Body of pancreas (tissue), 4 donors: ENCODE data around the gene RFXAP. TPM values are rescaled to one million over a fixed set of nuclear protein-coding genes. Genes with fewer than 3 reads are reported as not detected.

Source experiments
- ATAC-seq: fragments of 150-250 bp; one replicate; pipeline ENCODE4 v1.9.1; 2016
- DNase-seq, 4 donors: peaks; one replicate each; pipeline ENCODE4 v3.0.0-alpha.2; 2019
- H3K27ac ChIP-seq, 4 donors: fragments of 200-600 bp; sonication (generic); 1 replicate in 3 of 4; 2 replicates in 1 of 4; pipeline versions ENCODE4 v1.5.1 to v1.6.1; 2016 to 2019; ENCODE audit warnings: mild to moderate bottlenecking in 1 of 4, mixed read lengths in 1 of 4, moderate library complexity in 1 of 4
- H3K27me3 ChIP-seq, 2 donors: fragments of 200-600 bp; sonication (generic); one replicate each; pipeline ENCODE4 v1.6.0; 2016; ENCODE audit warnings: mild to moderate bottlenecking in 1 of 2
- H3K36me3 ChIP-seq, 2 donors: fragments of 200-600 bp; sonication (generic); replicated peaks in 1 of 2; 2 replicates each; pipeline ENCODE4 v1.5.1; 2016; ENCODE audit warnings: low read depth in 2 of 2; ENCODE audit not compliant: insufficient read depth in 1 of 2
- H3K4me1 ChIP-seq: fragments of 200-600 bp; sonication (generic); one replicate; pipeline ENCODE4 v1.6.0; 2016
- H3K4me3 ChIP-seq, 2 donors: fragments of 200-600 bp; sonication (generic); 1 replicate in 1 of 2; 2 replicates in 1 of 2; pipeline ENCODE4 v1.5.1; 2016 to 2019
- H3K9me3 ChIP-seq, 3 donors: fragments of 200-600 bp; sonication (generic); 1 replicate in 2 of 3; 2 replicates in 1 of 3; pipeline ENCODE4 v1.5.1; 2016
- POLR2A ChIP-seq, 3 donors: fragments of 450-650 bp; IDR thresholded peaks; one replicate each; pipeline ENCODE4 v1.6.1; 2016; ENCODE audit warnings: antibody characterized with exemption in 3 of 3, mild to moderate bottlenecking in 2 of 3
- WGBS, 2 donors: methylation state at CpG; one replicate each; pipeline ENCODE4 v1.1.5; 2017; 5-methylcytosine and 5-hydroxymethylcytosine counted together
- intact Hi-C: fragments of 100-400 bp; cut with DNase I; formaldehyde crosslinking; loops from one replicate; pipeline ENCODE4 v1.15.1; 2023
- total RNA-seq, 2 donors: library from RNA; depleted of rRNA; stranded (reverse); fragments of >200 nt; gene quantifications; one replicate each; pipeline ENCODE4 v1.1.0, GENCODE V29; 2016
- TF ChIP-seq, protein P1 (sequence below), 7 experiments: fragments of 450-650 bp in 4 of 7; fragments of 200-600 bp in 3 of 7; sonication (generic) in 3 of 7; IDR thresholded peaks; one replicate each; pipeline ENCODE4 v1.5.1; 2016 to 2019; ENCODE audit warnings: antibody characterized with exemption in 7 of 7

Gene RFXAP
- total RNA-seq, 2 donors from 2014 or later: 0.33 to 7.0 TPM

GRCh38 chr13:36787181-36787580 is 31.8 kb upstream of the RFXAP start:
- Histone ChIP-seq H3K4me3 (no peak overlapping the region), H3K4me1 (no peaks in the 10 kb centered on the region), H3K9me3 (no peaks in the 10 kb centered on the region), H3K27me3 (no peaks in the 10 kb centered on the region), H3K27ac (no peak overlapping the region), H3K36me3 (no peaks in the 10 kb centered on the region)
- WGBS, 2 donors: 57 to 70% methylated on average over 3 of the region's 3 CpGs
- ATAC-seq (no peak), DNase-seq (no peak)
- TF ChIP-seq, protein P1, sequence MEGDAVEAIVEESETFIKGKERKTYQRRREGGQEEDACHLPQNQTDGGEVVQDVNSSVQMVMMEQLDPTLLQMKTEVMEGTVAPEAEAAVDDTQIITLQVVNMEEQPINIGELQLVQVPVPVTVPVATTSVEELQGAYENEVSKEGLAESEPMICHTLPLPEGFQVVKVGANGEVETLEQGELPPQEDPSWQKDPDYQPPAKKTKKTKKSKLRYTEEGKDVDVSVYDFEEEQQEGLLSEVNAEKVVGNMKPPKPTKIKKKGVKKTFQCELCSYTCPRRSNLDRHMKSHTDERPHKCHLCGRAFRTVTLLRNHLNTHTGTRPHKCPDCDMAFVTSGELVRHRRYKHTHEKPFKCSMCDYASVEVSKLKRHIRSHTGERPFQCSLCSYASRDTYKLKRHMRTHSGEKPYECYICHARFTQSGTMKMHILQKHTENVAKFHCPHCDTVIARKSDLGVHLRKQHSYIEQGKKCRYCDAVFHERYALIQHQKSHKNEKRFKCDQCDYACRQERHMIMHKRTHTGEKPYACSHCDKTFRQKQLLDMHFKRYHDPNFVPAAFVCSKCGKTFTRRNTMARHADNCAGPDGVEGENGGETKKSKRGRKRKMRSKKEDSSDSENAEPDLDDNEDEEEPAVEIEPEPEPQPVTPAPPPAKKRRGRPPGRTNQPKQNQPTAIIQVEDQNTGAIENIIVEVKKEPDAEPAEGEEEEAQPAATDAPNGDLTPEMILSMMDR (IDR thresholded peaks at IDR 0.05): no peak
- TF ChIP-seq POLR2A (IDR thresholded peaks at IDR 0.05): no peak
- intact Hi-C loops: no loop called here

DNA sequence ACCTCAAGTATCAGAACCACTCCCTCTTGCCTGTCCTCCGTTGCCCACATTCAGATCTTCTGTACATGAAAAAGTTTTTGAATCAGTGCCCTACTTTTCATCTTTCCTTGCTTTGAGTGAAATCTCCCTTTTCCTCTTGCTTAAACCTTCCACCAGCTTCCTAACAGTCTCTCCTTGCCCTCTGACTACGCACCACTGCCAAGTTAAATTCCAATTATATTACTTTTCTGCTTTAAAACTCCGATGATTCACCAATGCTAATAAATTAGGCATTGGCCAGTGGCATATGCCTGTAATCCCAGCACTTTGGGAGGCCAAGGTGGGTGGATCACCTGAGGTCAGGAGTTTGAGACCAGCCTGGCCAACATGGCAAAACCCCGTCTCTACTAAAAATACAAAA is 30.7 kb upstream of the RFXAP start:
- no peak for ATAC-seq
- Histone ChIP-seq H3K27me3 (no peaks in the 10 kb centered on the region), H3K27ac (no peak overlapping the region), H3K4me1 (no peaks in the 10 kb centered on the region), H3K9me3 (no peaks in the 10 kb centered on the region), H3K36me3 (no peaks in the 10 kb centered on the region), H3K4me3 (no peak overlapping the region)
- WGBS, 2 donors: 86 to 91% methylated on average over 4 of the region's 4 CpGs
- DNase-seq: no peak
- TF ChIP-seq, protein P1 (IDR thresholded peaks at IDR 0.05): no peak
- TF ChIP-seq POLR2A (IDR thresholded peaks at IDR 0.05): no peak
- intact Hi-C loops: no loop called here

DNA sequence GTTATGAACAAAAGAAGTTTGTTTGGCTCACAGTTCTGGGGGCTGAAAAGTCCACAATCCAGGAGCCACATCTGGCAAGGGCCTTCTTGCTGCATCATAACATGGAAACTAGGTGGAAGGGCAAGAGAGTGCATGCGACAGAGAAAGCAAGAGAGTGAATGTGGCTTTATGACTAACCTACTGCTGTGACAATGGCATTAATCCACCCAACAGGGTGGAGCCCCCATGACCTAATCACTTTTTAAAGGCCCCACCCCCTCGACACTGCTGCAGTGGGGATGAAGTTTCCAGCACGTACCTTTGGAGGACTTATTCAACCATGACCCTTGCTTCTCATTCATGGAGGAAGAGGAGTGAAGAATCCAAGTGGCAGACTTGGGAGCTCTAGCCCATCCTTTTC is 30.0 kb upstream of the RFXAP start:
- H3K36me3 ChIP-seq: no peaks in the 10 kb centered on the region
- no peaks in the 10 kb centered on the region for H3K27me3 ChIP-seq
- no peak overlapping the region for H3K4me3 ChIP-seq
- H3K27ac ChIP-seq: no peak overlapping the region
- no peaks in the 10 kb centered on the region for H3K9me3 ChIP-seq
- ATAC-seq: no peak
- no peak for TF ChIP-seq POLR2A (IDR thresholded peaks at IDR 0.05)
- TF ChIP-seq, protein P1 (IDR thresholded peaks at IDR 0.05): no peak
- intact Hi-C loops: no loop called here
- no peak for DNase-seq
- 86 to 96% methylated on average over 3 of the region's 3 CpGs for WGBS, 2 donors
- H3K4me1 ChIP-seq: no peaks in the 10 kb centered on the region

DNA sequence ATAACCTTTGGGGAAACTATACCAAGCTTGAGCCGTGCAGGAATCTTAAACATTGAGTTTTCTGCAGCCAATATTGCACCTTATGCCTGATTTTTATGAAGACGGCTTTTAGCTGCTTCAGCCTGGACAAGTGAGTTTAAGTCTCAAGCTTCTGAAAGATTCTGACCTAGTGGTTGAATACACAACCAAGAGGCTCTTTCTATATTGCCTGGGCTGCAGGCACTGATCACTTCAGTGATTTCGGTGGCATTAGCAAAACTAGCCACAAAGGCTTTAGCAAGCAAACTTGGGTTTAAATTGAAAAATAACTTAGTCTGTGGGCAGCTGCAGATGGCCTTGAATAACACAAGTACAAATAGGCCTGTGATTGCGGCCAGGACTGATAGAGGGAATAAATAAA is 29.3 kb upstream of the RFXAP start:
- Histone ChIP-seq H3K27ac (no peak overlapping the region), H3K27me3 (no peaks in the 10 kb centered on the region), H3K4me3 (no peak overlapping the region), H3K36me3 (no peaks in the 10 kb centered on the region), H3K4me1 (no peaks in the 10 kb centered on the region), H3K9me3 (no peaks in the 10 kb centered on the region)
- DNase-seq: no peak
- WGBS, 2 donors: 69% methylated on average over 4 of the region's 4 CpGs
- intact Hi-C loops: no loop called here
- no peak for TF ChIP-seq POLR2A (IDR thresholded peaks at IDR 0.05)
- TF ChIP-seq, protein P1 (IDR thresholded peaks at IDR 0.05): no peak
- ATAC-seq: no peak

GRCh38 chr13:36794706-36795105 is 24.3 kb upstream of the RFXAP start:
- no peak for DNase-seq
- 54 to 60% methylated on average over 3 of the region's 3 CpGs for WGBS, 2 donors
- ATAC-seq: no peak
- no peaks in the 10 kb centered on the region for H3K9me3 ChIP-seq
- H3K27me3 ChIP-seq: no peaks in the 10 kb centered on the region
- intact Hi-C loops: no loop called here
- TF ChIP-seq POLR2A (IDR thresholded peaks at IDR 0.05): no peak
- TF ChIP-seq, protein P1 (IDR thresholded peaks at IDR 0.05): no peak
- H3K4me1 ChIP-seq: no peaks in the 10 kb centered on the region
- no peak overlapping the region for H3K4me3 ChIP-seq
- no peaks in the 10 kb centered on the region for H3K36me3 ChIP-seq
- no peak overlapping the region for H3K27ac ChIP-seq
